Fibroblast of skin of back (primary cell): ENCODE results near the gene IL21R.

Experiments used
- DNase-seq: peaks from one replicate; pipeline ENCODE4 v3.0.0-alpha.2; 2013

The IL21R gene

DNA sequence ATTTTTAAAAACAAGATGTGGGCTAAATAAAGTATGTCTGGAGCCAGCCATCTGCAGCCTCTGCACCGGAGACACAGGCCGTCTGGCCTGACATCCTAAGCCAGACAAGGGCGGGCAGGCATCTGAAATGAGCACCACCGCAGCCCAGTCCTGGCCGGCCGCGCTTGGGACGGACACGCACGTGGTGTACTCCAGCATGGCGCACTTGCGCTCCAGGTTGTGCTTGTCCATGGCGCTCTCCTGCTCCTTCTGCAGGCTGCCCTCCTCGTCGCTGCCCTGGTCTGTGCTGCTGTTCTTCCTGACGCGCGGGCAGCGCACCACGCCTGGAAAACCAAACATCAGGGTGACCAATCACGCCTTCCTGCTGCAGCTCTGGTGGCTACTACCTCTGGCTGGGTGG, 87.4 kb downstream of the IL21R start:
- no peak for DNase-seq

DNA sequence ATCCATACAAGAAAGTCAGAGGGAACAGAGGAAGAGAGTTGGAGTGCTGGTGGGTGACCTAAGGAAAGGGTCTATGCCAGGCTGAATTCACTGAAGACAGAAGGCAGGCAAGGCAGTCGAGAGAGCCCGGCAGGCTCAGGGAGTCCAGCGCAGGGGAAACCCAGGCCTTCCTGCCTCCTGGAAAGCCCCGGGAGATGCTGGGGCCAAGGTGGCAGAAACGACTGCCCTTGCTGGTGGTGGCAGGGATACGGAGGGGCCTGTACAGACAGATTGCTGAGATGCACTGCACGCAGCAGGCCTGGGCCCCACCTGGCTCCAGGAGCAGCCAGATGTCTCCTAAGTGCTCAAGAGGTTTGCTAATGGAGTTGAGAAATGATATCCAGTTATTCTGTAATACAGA, 87.9 kb downstream of the IL21R start:
- DNase-seq = no peak

DNA sequence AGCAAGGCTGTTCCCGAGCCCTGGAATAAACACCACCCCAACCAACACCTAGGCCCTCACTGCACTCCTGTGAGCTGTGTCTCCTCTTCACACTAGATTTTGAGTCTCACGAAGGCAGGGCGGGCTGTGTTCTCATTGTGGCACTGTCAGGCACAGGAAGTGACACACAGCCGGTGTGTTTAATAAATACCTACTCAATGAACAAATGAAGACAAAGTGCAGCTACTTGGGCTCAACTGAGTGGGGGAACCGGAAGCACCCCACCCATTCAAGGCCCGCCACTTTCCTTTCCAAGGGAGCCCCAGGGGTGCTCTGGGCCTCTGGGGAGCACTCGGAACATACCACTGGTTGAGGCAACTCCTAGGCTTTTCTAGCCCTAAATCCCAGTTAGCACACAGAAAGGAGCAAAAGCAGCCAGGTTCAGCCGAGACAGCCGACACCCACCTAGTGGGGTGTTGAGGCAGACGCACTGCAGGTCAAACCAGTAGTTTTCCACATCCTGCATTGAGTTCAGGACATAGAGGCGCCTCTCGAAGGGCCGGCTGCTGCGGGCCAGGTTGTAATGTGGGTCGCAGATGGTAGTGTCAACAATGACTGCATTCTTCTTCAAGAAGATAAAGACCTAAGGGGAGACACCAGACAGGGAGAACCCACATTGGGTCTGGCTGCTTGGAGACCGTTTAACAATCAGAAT, 90.1 kb downstream of the IL21R start:
- peak; percentile 23 for DNase-seq

DNA sequence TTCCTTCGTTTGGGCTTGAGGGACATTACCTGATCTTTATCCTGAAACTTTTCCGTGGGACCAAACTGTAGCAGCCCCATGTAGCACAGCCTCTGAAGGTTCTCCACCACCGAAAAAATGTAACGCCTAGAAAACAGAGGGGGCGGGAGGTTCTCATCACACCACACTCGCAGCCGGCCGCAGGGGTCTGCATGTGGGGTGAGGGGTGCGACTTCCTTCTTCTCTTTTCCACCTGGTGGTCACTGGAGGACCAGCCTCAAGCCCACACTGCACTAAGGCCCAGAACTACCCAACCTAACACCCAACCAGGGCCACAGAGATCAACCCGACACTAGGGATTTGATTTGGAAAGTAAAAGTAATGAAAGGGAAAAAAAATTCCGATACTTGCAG, 90.6 kb downstream of the IL21R start:
- no peak for DNase-seq

DNA sequence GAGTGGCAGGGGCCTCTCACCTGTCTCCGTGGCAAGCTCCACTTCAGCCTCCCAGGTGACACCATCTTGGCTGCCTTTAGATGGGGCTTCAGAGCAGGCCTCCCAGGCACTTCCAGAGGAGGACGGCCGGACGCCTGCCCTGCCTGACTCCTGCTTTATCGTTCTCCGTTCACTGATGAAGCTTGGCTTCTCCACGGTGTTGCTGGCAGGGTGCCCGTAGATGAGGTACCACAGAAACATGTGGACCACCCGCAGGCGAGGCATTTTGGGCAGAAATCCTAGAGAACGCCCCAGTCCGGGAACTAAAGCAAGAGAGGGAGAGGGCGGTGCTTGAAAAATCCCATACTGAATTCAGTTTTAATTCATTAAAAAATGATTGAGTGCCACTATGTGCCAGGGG, 93.2 kb downstream of the IL21R start:
- DNase-seq = peak; percentile 88

DNA sequence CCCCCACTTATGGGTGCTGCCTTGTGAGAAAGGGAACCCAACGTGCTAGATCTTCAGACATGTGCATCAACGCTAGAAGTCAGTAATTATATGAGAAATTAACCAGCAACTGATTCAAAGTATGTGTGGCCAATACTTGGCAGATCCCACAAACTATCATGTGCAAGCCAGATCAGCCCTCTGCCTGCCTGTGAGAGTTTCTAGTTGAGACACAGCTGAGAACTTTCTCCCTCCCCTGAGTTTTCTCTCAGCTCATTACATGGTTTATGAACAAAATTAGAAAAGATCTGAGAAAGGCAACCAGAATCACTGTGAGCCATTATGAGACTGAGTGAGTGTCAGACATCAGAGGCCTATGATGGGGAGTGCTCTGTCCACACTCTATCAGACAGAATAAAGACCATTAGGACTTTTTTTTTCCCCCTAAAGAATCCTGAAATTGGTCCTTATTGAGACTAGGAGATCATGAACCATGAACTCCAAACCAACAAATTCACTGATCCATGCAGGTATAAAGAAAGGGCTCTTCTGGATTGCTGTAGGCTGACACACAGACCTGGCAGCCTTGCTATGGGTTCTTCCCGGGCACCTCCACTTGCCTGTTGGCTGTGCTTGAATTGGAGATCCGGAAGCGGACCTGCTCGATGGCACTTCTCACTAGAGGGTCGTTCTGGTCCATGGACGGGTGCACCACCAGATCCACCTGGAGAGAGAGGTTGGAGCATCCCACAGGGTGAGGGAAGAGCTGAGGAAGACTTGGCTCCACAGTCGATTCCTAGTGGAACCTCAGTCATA, 96.3 kb downstream of the IL21R start:
- no peak for DNase-seq

DNA sequence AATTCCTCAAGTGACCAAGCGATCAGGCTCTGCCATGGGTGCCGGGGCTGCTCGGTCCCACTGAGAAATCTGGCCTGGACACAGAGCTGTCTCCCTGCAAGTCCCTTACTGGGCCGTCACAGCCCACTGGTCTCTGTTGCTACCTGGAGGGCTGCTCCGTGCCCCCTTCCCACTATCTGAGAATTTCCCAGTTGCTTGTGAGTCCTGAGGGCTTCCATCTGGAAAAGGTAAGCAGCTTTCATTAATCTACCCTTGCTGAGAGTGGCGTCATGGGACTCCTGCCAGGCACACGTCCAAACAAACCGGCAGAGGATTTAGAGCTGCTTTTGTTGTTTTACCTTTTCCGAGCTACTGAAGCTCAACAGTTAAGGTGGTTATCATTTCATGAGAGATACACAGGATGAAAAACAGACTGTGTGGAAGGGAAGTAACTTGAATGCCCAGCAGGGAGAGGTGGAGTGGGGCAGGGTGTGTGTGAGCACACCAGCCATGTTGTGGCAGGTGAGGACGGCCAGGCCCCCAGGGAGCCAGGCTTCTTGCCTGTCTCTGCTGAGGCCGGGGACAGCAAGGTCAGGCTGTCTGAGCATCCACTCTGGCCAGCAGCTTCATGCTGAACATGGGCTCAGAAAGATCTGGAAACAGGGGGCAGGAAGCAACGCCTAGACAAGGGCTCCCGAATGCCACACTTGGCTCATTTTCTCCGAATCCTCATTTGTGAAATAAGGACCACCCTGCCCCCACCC, 97.1 kb downstream of the IL21R start:
- DNase-seq = no peak

DNA sequence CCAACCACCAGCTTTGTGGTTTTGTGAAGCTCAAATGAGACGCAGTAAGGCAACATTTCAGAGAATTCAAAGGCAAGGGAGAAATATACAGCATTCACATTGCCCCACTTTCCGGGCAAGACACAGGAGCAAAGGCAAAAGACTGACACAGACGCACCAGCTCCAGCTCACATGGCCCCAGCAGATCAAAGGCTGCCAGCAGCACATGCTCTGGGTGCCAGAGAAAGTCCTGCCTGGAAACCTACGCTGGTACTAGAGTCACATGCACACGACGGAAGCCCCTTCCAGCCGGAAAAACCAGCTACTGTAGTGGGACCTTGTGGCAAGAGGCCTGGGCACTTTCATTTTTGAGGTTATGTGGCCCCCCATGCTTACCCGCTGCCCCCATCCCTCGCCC, 97.7 kb downstream of the IL21R start:
- DNase-seq = no peak

DNA sequence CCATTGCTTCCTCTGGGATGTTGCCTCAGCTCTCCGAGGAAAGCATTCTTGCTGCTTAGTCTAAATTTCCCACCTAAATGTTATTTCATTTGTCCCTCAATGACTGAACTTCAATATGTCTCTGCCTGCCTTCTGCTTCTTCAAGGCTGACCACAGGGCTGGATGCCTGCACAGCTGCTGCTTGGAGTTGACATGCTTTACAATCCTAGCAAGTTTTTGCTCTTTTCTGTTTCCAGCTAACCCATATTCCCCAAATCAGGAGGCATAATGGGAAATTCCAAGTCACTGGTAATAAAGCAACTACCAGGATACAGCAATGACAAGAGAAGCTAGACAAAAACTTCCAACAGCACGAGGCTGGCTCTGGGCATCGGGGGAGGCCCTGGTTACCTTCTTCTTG, 98.8 kb downstream of the IL21R start:
- no peak for DNase-seq
